Stimulated activated CD4-positive, alpha-beta T cell treated with anti-CD3 and anti-CD28 coated beads, Interleukin-2, amount 100 ng/mL, for 4 hours (primary cell): ENCODE results near the gene SLCO3A1.

Experiments
- DNase-seq: peaks from one replicate; pipeline ENCODE4 v3.0.0-alpha.2; 2020; ENCODE audit warnings: low read depth

Gene SLCO3A1

GRCh38 chr15:92128788-92129187, 275.3 kb downstream of the SLCO3A1 start:
- DNase-seq: no peak

- no peak for DNase-seq
These were observed 276.7 kb downstream of the SLCO3A1 start for GRCh38 chr15:92130244-92130643.

GRCh38 chr15:92130906-92131305, 277.4 kb downstream of the SLCO3A1 start:
- DNase-seq: no peak

GRCh38 chr15:92132982-92133755, 279.7 kb downstream of the SLCO3A1 start:
- DNase-seq: no peak

GRCh38 chr15:92140796-92141195, 287.3 kb downstream of the SLCO3A1 start:
- no peak for DNase-seq

- DNase-seq: no peak
These were observed 288.1 kb downstream of the SLCO3A1 start for GRCh38 chr15:92141607-92142006.

GRCh38 chr15:92142242-92143232, 289.0 kb downstream of the SLCO3A1 start:
- no peak for DNase-seq

- no peak for DNase-seq
These were observed 290.3 kb downstream of the SLCO3A1 start for GRCh38 chr15:92143765-92144164.

- DNase-seq: no peak
These were observed 293.1 kb downstream of the SLCO3A1 start for GRCh38 chr15:92146511-92147150.

GRCh38 chr15:92149029-92149428, 295.5 kb downstream of the SLCO3A1 start:
- no peak for DNase-seq

- no peak for DNase-seq
These were observed 296.0 kb downstream of the SLCO3A1 start for GRCh38 chr15:92149465-92149864.

- DNase-seq: no peak
These were observed 297.7 kb downstream of the SLCO3A1 start for GRCh38 chr15:92151168-92151567.

GRCh38 chr15:92151741-92152140, 298.2 kb downstream of the SLCO3A1 start:
- DNase-seq: no peak

GRCh38 chr15:92152983-92153382, 299.5 kb downstream of the SLCO3A1 start:
- no peak for DNase-seq

- DNase-seq: no peak
These were observed 300.1 kb downstream of the SLCO3A1 start for GRCh38 chr15:92153620-92154019.

- DNase-seq: no peak
These were observed 302.4 kb downstream of the SLCO3A1 start for GRCh38 chr15:92155934-92156333.

- DNase-seq: no peak
These were observed 304.3 kb downstream of the SLCO3A1 start for GRCh38 chr15:92157666-92158298.

GRCh38 chr15:92158426-92158825, 304.9 kb downstream of the SLCO3A1 start:
- peak; percentile 14 for DNase-seq

GRCh38 chr15:92159481-92159880, 306.0 kb downstream of the SLCO3A1 start:
- DNase-seq: no peak

GRCh38 chr15:92159906-92160841, 306.7 kb downstream of the SLCO3A1 start:
- DNase-seq: no peak
